Activated CD8-positive, alpha-beta memory T cell treated with anti-CD3 and anti-CD28 coated beads for 48 hours (primary cell): ENCODE results near the gene MAP4K5.

Source experiments
- DNase-seq, 3 experiments: peaks; one replicate each; pipeline ENCODE4 v3.0.0-alpha.2; 2020; ENCODE audit warnings: low read depth in 2 of 3, low spot score in 2 of 3

MAP4K5 gene

DNA sequence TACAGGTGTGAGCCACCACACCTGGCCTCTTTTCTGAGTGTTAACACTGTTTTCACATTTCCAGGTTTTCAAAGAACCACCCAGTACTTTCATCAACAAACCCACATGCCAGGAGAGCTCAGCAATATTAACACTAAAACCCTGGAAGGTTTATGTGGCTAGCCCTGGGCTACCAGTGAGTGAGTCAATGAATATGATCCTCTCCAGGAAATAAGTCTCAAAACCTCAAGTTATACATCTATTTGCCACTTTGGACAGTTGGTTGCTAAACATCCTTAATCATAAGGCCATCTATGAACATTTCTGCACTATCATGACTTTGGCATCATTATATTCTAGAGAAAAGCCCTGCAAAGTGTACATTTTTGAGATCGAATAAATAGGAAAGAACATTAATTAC is 129.4 kb downstream of the MAP4K5 start:
- DNase-seq, result no peak

DNA sequence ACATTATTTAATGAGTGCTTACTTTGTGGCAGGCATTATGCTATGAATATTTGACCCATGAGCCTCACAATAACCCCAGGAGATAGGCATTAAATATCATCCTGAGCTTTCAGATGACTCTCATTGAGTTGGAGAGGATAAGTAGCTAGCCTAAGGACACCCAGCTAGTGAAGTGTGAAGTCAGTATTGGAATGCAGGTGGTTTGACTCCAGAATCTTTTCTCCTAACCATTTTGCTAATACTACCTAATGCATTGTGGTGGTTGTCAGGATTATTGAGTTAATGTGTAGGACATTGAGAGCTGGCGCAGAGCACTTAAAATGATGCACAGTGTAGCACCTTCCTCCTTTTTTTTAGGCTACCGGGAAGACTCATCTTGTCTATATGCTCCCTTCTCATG is 131.9 kb downstream of the MAP4K5 start:
- no peak for DNase-seq

DNA sequence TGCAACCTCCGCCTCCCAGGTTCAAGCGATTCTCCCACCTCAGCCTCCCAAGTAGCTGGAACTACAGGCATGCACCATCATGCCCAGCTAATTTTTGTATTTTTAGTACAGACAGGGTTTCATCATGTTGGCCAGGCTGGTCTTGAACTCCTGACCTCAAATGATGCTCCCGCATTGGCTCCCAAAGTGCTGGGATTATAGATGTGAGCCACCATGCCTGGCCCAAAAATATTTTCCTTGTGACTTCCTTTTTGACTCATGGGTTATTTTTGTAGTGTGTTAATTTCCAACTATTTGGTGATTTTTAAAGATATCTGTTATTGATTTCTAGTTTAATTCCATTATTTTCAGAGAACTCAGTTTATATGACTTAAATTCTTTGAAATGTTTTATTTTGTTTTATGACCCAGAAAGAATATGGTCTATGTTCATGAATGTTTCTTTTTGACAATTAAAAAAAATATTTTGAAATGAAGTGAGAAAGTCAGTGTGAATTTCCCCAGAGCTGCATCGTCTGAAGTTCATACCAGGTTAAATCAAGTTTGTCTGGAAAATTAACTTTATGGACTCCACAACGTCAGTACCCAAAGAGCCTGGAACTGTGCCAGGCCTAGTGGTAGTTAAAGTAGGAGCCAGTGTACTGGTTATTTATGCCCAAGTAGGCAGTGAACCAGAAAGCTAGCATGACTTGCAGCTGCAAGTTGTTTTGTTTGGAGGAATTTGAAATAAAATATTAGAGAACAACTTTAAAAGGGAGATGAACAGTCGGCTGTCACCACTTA is 132.9 kb downstream of the MAP4K5 start:
- DNase-seq, result no peak

DNA sequence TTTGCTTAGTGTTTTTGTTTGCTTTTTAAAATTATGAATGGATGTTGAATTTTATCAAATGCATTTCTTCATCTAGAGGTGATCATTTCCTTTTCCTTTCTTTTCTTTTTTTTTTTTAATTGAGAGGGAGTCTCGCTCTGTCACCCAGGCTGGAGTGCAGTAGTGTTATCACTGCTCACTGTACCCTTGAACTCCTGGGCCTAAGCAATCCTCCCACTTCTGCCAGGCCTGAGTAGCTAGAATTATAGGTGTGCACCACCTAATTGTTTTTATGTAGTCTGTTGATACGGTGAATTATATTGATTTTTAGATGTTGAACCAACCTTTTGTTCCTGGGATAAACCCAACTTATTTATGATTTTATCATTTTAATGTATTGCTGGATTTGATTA is 134.2 kb downstream of the MAP4K5 start:
- no peak for DNase-seq

DNA sequence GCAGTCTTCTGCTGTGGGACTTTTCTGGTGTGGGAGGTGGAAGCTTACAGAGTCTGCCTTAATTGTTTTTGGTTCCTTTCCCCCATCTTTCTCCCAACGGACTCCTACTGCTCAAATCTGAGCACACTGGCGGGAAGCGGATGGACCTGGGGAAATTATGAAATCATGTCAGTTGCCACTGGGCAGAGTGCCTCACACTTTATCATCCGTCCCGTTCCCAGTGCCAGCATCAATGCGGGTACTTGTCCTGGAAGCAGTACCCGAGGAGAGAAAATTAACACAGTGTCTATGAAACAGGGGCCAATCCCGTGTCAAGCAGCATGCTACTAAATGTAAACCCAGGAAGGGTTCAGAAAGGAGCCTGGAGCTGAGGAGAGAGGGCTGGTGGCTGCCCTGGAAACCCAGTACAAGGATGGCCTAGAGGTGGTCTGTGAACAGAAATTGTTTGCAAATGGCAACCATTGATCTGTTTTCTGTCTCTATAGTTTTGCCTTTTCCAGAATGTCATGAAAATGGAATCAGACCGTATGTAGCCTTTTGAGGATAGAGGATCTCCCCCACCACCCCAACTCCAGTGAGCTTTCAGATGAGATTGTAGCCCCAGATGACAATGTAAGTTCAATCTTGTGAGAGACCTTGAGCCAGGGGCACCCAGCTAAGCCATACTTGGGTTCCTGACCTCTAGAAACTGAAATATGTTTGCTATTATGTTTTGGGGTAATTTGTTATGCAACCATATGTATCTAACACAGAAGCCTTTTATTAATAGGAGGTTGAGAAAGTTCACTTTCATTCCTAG is 134.8 kb downstream of the MAP4K5 start:
- no peak for DNase-seq

DNA sequence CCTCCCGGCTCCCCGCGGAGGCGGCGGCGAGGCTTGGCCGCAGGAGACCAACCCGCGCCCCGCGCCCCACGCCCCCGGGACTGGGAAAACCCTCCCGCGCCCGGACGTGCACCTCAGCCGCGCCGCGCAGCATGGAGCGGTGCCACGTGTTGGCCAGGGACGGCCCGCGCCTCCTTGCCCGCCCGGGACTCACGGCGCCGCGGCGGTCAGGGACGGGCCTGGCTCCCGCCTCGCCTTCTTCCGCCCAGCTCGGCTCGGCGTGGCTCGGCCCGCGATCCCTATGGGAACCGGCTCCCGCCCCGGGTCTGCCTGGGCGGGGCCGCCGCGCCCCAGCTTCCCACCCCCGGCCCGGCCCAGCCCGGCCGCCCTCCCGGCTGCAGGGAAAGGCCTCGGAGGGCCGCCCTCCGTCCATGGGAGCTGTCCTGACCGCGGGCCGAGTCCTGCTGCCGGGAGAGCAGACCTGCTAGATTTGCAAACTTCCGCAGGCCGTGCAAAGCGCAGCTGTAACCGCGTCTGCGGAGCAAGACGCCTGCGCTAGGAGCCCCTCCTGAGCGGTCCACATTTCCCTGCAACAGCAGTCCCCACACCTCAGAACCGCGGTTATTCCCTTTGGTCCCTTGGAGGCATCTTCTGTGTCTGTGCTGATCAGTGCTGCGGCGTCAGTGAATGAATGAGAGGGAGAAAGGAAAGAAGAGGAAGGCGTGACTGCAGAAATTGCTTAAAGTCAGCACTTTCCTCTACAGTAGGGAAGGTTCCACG is 135.6 kb downstream of the MAP4K5 start, which contains the start of gene CDKL1:
Gene CDKL1 (minus strand): TSS at position 251 of the 759 bp plus-strand sequence. CDS start 1,013 bp downstream, outside the sequence.
- DNase-seq, result peak; percentile 15 to 42 (median 24)

DNA sequence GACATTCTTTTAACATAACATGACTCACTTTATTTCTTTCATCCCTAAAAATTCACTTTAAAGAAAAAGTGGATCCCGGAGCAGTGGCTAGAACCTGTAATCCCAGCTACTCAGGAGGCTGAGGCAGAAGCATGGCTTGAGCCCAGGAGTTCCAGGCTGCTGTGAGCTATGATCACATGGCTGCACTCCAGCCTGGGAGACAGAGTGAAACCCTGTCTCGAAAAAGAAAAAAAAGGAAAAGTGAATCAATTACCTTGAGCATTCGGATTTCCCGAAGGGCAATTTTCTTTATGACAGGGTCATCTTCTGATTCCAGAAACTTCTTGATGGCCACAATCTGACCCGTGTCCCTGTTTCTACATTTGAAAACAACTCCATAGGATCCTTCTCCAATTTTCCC is 136.9 kb downstream of the MAP4K5 start:
- DNase-seq, result no peak

DNA sequence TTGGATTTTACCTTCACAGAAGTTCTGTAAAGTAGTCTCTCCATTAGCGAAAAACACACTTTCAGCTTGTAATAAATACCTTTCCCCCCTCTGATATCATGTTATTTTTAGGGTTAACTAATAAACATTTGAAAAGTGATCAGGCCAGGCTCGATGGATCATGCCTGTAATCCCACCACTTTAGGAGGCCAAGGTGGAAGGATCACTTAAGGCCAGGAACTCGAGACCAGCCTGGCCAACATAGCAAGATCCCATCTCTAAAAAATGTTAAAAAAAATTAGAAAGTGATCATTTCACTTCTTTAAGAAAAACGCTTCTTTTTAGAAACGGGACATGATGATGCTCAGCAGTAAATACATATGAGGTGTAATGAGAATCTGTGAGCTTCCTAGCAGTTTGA is 137.7 kb downstream of the MAP4K5 start:
- no peak for DNase-seq

DNA sequence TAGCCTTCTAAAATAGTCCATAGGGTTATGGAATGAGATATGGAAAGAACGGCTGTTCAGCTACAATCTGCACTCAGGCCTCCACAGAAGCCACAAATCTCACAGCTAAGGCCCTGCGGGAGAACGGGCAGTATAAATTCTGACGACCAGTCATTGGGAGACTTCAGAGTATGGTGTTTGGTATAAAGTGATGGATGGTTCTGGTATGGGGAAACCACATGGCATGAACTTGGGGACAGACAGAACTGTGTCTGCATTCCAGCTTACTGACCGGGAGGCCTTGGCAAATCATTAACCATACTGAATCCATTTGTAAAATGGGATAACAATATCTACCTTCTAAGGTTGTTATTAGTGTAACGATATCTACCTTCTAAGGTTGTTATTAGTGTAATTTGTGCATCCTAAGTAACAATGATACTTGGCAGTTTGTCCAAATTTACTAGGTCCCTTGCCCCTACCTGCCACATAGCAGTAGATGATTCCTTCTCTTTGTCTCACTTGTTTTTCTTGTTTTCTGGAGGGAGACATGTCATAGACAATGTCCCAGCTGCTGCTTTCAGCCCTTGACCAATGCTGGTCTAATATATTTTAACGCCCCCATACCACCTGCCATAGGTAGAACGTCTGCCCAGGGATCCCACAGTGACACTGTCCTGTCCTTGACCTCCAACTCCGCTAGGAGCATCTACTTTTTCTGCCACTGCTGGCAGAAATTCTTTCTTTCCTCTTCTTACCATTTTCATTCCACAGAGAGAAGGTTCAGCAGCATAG is 142.5 kb downstream of the MAP4K5 start:
- no peak for DNase-seq

DNA sequence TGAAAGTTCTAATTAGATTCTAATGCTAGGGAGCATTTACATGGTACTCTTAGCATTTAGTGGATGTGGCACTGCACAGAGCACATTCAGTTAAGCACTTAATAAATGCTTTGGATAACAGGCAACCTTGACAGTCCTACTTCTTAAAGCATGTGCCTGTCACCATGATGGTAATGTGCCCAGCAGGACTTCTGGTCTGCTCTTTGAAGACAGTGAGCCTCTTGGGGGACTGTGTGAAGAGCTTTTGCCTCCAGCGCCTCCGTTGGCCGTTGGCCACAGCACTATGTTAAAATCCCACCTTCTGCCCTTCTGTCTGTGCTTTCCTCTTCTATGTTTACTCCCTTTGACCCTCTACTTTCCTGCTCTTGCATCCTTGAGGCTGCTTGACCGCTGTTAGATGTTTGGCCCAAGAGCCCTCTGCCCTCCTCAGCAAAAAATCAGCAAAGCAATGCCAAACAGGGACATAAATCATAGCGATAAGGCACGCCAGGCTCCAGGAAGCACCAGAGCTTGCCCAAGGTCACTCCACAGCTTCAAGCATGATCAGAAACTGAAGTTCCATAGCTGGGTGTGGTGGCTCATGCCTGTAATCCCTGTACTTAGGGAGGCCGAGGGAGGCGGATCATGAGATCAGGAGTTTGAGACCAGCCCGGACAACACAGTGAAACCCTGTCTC is 144.0 kb downstream of the MAP4K5 start:
- DNase-seq, result no peak

DNA sequence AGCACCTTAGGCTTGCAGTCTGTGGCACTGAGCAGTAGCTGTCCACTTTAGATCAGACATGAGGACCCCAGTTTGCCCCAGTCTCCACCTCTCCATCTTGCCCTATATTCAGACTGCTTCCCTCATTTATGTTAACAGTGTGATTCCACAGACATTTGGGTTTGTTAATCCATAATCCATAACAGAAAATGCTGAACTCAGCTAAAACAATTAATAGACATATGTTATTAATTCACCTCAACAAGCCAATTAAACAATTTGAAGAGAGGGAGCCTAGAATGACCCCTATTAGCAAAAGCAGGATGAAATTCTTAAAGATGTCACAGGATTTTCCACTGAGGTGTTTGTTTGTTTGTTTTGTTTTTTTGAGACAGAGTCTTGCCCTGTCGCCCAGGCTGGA is 144.8 kb downstream of the MAP4K5 start:
- DNase-seq, result no peak

DNA sequence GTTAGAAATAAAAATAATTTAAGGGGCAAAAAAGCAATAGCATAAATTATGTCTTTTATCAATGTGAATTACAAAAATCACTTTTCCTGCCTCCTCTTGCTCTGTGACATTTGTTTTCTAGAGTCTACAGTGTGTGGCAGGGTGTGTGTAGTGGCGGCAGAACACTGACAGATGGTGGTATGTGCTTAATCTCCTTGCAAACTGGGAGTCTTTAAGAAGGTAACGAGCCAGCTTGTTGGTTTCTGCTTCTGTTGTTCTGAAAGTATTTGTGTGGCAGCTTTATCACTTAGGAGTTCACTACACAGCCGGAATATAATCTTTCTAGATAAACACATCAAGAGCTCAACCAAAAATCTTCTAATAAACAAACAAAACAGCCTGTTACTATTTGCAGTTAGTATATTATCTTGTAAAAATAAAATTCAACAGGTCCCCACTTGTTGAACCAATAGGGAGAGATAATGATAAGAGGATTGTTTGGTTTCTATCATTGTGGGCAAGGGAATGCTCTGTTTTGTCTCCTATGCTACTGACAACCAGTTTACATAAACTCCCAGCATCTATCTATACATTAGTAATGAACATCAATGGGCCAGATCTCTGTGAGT is 148.6 kb downstream of the MAP4K5 start:
- DNase-seq, result no peak

DNA sequence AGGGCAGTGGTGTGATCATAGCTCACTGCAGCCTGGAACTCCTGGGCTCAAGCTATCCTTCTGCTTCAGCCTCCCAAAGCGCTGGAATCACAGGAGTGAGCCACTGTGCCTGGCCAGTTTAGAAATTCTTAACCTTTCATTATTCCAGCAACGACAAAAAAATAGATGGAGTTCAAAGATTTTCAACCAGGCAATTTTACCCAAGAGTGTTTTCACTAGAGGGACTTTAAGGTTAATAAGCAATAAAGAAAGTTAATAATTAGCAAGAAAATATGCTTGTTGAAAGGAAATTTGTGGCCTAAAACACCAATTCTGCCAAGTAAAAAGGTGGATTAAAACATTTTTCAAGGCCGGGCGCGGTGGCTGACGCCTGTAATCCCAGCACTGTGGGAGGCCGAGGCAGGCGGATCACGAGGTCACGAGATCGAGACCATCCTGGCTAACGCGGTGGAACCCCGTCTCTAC is 150.5 kb downstream of the MAP4K5 start:
- no peak for DNase-seq

DNA sequence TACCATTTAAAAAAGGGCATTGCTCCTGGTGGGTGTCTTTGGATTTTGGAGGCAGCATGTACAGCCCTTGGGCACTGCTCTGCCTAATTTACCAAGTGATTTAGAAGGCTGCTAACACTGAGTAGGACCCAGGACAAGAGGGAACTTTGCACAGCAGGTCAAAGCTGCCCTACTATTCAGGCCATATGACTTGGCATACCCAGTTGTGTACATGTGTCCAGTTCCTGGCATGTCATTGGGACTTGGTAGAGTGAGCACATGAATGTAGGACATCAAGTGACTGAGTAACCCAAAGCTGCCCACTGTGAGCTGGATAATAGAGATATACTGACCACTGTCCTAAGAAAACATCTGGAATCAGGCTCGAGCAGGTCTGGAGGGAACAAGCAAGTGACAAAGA is 151.4 kb downstream of the MAP4K5 start:
- DNase-seq, result no peak

DNA sequence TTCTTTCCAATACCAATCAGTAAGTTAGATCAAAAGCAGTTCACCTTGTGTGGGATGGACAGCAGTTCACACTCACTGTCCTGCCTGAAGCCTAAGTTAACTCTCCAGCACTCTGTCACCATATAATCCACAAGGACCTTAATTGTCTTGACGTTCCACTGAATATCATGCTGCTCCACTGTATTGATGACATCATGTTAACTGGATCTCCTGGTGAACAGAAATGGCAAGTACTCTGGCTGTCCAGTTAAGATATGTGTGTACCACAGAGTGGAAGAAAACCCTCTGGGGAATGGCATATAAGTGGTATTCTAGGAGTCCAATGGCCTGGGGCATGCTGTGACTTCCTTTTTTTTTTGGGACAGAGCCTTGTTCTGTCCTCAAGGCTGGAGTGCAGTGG is 151.9 kb downstream of the MAP4K5 start:
- DNase-seq, result no peak

DNA sequence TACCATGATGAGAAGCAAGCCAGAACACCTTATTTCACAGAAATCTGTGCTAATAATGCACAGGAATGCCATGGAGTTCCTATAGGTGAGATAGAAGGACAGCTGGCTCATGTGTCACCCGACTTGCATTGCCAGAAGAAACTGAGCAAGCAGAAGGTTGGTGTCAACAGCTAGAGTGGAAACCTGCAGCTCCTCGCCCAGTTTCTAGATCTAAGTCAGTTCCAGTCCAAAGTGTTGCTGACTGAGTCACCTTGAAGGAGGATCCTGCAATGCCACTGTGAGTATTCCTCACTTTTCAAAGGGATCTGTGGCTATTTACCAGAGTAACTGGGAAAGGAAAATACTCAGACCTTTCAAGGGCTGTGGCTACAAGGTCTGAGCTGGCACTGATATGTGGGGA is 152.8 kb downstream of the MAP4K5 start:
- DNase-seq, result no peak

DNA sequence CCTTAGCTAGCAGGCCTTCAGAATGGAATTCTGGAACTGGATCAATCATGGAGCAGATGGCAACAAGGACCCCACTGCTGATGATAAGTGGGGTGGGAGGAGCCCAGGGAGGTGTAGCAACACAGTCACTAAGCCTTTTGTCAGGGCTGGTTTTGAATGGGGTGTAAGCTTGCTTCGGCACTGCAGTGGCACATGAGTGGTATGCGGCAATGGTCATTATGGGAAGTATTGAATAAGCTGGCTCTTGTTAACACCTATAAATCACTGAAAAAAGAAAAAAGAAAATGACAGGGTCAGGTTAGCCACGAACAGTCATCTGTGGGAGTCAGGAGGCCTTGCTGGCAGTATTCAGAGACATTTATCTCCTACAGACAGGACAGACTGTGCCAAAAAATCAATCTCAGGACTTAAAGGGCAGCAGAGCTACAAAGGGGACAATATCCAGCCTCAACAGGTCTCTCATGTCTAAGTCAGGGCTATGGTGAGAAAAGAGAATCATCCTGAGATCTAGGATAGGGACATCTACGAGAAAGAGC is 154.8 kb downstream of the MAP4K5 start:
- no peak for DNase-seq

DNA sequence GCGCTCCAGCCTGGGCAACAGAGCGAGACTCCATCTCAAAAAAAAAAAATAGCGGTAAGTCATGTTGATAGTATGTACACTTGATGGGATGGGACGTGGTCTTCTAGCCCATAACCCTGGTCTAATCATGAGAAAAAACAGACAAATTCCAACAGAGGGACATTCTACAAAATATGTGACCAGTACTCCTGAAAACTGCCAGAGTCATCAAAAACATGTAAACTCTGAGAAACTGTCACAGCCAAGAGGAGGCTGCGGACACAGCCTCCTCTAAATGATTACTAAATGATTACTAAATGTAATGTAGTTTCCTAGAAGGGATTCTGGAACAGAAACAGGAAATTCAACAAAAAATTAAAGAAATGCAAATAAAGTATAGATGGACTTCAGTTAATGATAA is 156.6 kb downstream of the MAP4K5 start:
- no peak for DNase-seq

DNA sequence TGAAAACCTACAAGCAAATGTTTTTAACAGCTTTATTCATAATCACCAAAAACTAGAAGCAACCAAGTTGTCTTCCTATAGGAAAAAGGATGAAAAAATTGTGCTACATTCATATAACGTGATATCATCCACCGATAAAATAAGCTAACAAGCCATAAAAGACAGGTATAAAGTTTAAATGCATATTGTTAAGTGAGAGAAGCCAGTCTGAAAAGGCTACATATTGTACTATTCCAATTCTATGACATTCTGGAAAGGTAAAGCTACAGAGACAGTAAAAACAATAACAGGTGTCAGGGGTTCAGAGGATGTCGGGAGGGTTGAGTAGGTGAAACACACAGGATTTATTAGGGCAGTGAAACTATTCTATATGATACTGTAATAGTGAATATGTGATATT is 158.4 kb downstream of the MAP4K5 start:
- no peak for DNase-seq

DNA sequence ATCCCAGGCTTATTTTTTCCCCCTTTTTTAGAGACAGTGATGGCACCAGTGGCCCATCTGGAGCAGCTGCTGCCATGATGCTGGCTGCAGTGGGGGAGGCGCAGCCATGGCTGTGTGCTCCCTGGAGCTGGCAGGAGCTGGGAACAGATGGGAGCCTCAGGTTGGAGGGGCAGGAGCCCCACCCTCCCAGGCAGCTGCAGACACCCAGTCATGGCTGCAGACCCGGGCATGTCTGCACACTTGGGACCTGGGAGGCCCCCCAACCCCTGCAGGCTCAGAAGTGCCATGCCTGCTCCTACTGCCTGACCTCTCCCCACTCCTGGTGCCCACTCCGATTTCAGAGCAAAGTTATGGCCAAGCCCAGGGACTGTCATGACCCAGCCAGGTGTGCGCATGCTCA is 160.8 kb downstream of the MAP4K5 start:
- no peak for DNase-seq
